ENCODE measurements around the gene CSNK1E.

CSNK1E gene

GRCh38 chr22:38264322-38264843 lies 52.9 kb downstream of the CSNK1E start:
- no peak for TF ChIP-seq CTCF (IDR thresholded peaks at IDR 0.05; ENCODE audit: insufficient read depth, low read length, missing control alignments)
- ChIA-PET CTCF (no interaction called here), POLR2A (no interaction called here)

GRCh38 chr22:38262051-38262795 lies 55.0 kb downstream of the CSNK1E start:
- ChIA-PET POLR2A (no interaction called here), CTCF (interaction anchor here (1.1 to 3.4 kb wide), 2 partner anchors 8 to 25 kb away, joined by 3 to 17 read pairs; no protein-coding TSS in a partner anchor)
- peak; percentile 25 for TF ChIP-seq CTCF (IDR thresholded peaks at IDR 0.05; ENCODE audit: insufficient read depth, low read length, missing control alignments)
- no peak overlapping the region for H3K4me3 ChIP-seq (ENCODE audit: low read depth, low read length)
- no peak for DNase-seq (ENCODE audit: low read depth, low spot score)

More at GRCh38 chr22:38264322-38264843, 52.9 kb downstream of the CSNK1E start:
- DNase-seq (ENCODE audit: low read depth, low spot score) = no peak
- H3K4me3 ChIP-seq (ENCODE audit: low read depth, low read length) = no peak overlapping the region

GRCh38 chr22:38260761-38261681 lies 56.2 kb downstream of the CSNK1E start:
- TF ChIP-seq CTCF (IDR thresholded peaks at IDR 0.05; ENCODE audit: insufficient read depth, low read length, missing control alignments) = peak; percentile 23
- CTCF ChIA-PET = interaction anchor here (1.0 to 3.4 kb wide), 8 partner anchors 10 to 209 kb away, joined by 3 to 17 read pairs (median 3); no protein-coding TSS in a partner anchor
- no peak overlapping the region for H3K4me3 ChIP-seq (ENCODE audit: low read depth, low read length)
- DNase-seq (ENCODE audit: low read depth, low spot score) = no peak
- POLR2A ChIA-PET = no interaction called here

GRCh38 chr22:38259370-38259769 lies 57.9 kb downstream of the CSNK1E start:
- CTCF ChIA-PET = interaction anchor here (0.9 kb wide), 1 partner anchor 53 kb away, joined by 3 read pairs; no protein-coding TSS in a partner anchor
- H3K4me3 ChIP-seq (ENCODE audit: low read depth, low read length) = no peak overlapping the region
- POLR2A ChIA-PET = interaction anchor here (0.6 kb wide), 1 partner anchor 41 kb away, joined by 3 read pairs; no protein-coding TSS in a partner anchor
- TF ChIP-seq CTCF (IDR thresholded peaks at IDR 0.05; ENCODE audit: insufficient read depth, low read length, missing control alignments) = no peak
- no peak for DNase-seq (ENCODE audit: low read depth, low spot score)

- no peak for TF ChIP-seq CTCF (IDR thresholded peaks at IDR 0.05; ENCODE audit: insufficient read depth, low read length, missing control alignments)
- no peak overlapping the region for H3K4me3 ChIP-seq (ENCODE audit: low read depth, low read length)
- CTCF ChIA-PET = interaction anchor here (1.2 kb wide), 1 partner anchor 8 kb away, joined by 7 read pairs; no protein-coding TSS in a partner anchor
- no peak for DNase-seq (ENCODE audit: low read depth, low spot score)
- POLR2A ChIA-PET = no interaction called here
These were observed 58.3 kb downstream of the CSNK1E start for GRCh38 chr22:38258895-38259294.

Data from AG04449 (cell line).